Keratinocyte (primary cell): ENCODE data around the gene RALGAPA2. TPM values are rescaled to one million over a fixed set of nuclear protein-coding genes. Genes with fewer than 3 reads are reported as not detected.

Experiments used
- DNase-seq: peaks from one replicate; pipeline ENCODE4 v3.0.0-alpha.2; 2011; ENCODE audit warnings: low read depth, missing footprints, low spot score
- FAIRE-seq: peaks from 2 replicates; lab custom pipeline; 2011; peaks lifted over from hg19 to GRCh38; lab: Jason Lieb, UNC
- H2AFZ ChIP-seq: 2 replicates; pipeline ENCODE4 v1.6.0; 2012; ENCODE audit warnings: low read length, control low read depth, inconsistent platforms; ENCODE audit not compliant: control insufficient read depth
- H3K27ac ChIP-seq: 2 replicates; pipeline ENCODE4 v1.5.1; 2011; ENCODE audit warnings: low read length; ENCODE audit not compliant: control insufficient read depth, insufficient read depth
- H3K27me3 ChIP-seq: 3 replicates; pipeline ENCODE4 v1.6.0; 2011; ENCODE audit warnings: low read length; ENCODE audit not compliant: control insufficient read depth, insufficient read depth; ENCODE audit errors: extremely low read depth
- H3K36me3 ChIP-seq, 2 experiments: 2 replicates in 1 of 2; 3 replicates in 1 of 2; pipeline ENCODE4 v1.5.1; 2011; ENCODE audit warnings: low read length in 2 of 2, mild to moderate bottlenecking in 1 of 2; ENCODE audit not compliant: control insufficient read depth in 2 of 2, insufficient read depth in 2 of 2; ENCODE audit errors: extremely low read depth in 1 of 2
- H3K4me1 ChIP-seq: 3 replicates; pipeline ENCODE4 v1.5.1; 2011; ENCODE audit warnings: low read length; ENCODE audit not compliant: control insufficient read depth, insufficient read depth; ENCODE audit errors: extremely low read depth
- H3K4me2 ChIP-seq: 3 replicates; pipeline ENCODE4 v1.6.0; 2011; ENCODE audit warnings: low read depth, low read length; ENCODE audit not compliant: control insufficient read depth, insufficient read depth; ENCODE audit errors: extremely low read depth
- H3K4me3 ChIP-seq, 3 experiments: fragments of 200-600 bp in 1 of 3; sonication (generic) in 1 of 3; 2 replicates in 2 of 3; 3 replicates in 1 of 3; pipeline ENCODE4 v1.5.1; 2011 to 2016; ENCODE audit warnings: low read length in 3 of 3, mild to moderate bottlenecking in 3 of 3, control low read depth in 2 of 3, inconsistent platforms in 1 of 3, low read depth in 1 of 3, mixed read lengths in 1 of 3, mixed run types in 1 of 3, moderate library complexity in 1 of 3; ENCODE audit not compliant: control insufficient read depth in 2 of 3, insufficient read depth in 2 of 3; ENCODE audit errors: extremely low read depth in 1 of 3
- H3K79me2 ChIP-seq: 2 replicates; pipeline ENCODE4 v1.6.0; 2012; ENCODE audit warnings: low read length; ENCODE audit not compliant: control insufficient read depth, insufficient read depth
- H3K9ac ChIP-seq: 3 replicates; pipeline ENCODE4 v1.6.0; 2011; ENCODE audit warnings: low read length; ENCODE audit not compliant: control insufficient read depth, insufficient read depth; ENCODE audit errors: extremely low read depth
- H3K9me1 ChIP-seq: 3 replicates; pipeline ENCODE4 v1.6.0; 2011; ENCODE audit warnings: low read length; ENCODE audit not compliant: control insufficient read depth, insufficient read depth; ENCODE audit errors: extremely low read depth
- H3K9me3 ChIP-seq: 2 replicates; pipeline ENCODE4 v1.5.1; 2012; ENCODE audit warnings: low read depth, low read length; ENCODE audit not compliant: control insufficient read depth
- H4K20me1 ChIP-seq: 3 replicates; pipeline ENCODE4 v1.6.0; 2011; ENCODE audit warnings: low read length; ENCODE audit not compliant: control insufficient read depth, insufficient read depth; ENCODE audit errors: extremely low read depth
- EZH2 ChIP-seq: IDR thresholded peaks from one replicate; pipeline ENCODE4 v1.6.1; 2012; ENCODE audit warnings: inconsistent platforms, mild to moderate bottlenecking, low read length, moderate library complexity
- dilution Hi-C: fragments of 300-500 bp; cut with MboI; formaldehyde crosslinking; loops from one replicate; pipeline ENCODE4 v1.7.0; 2020; ENCODE audit warnings: low sequenced_read_pairs; ENCODE audit not compliant: extremely low pct_ligation_motif_present
- polyA plus RNA-seq, 5 experiments: library from polyadenylated mRNA; depleted of rRNA in 3 of 5; stranded (reverse) in 3 of 5; stranded (forward) in 1 of 5; unstranded in 1 of 5; fragments of >200 nt; gene quantifications; 1 replicate in 1 of 5; 2 replicates in 3 of 5; 3 replicates in 1 of 5; pipeline versions ENCODE4 v1.2.1 to v1.2.3, GENCODE V29; 2011 to 2012; ENCODE audit warnings: missing spikeins in 2 of 5, low read depth in 1 of 5, low replicate concordance in 1 of 5
- TF ChIP-seq, protein P1 (sequence below), 3 experiments: IDR thresholded peaks in 1 of 3; conservative IDR thresholded peaks in 1 of 3; optimal IDR thresholded peaks in 1 of 3; 2 replicates in 2 of 3; 3 replicates in 1 of 3; pipeline versions ENCODE3 to v1.5.1; 2011; ENCODE audit warnings: low read length in 3 of 3, mild to moderate bottlenecking in 3 of 3, moderate library complexity in 2 of 3, control low read depth in 1 of 3, inconsistent platforms in 1 of 3; ENCODE audit not compliant: insufficient read depth in 2 of 3; ENCODE audit errors: extremely low read depth in 1 of 3

Gene RALGAPA2
- polyA plus RNA-seq, 1 donor (not counting 4 experiments of a cell fraction or from before 2014, with no cell fraction given) = 3.2 TPM

DNA sequence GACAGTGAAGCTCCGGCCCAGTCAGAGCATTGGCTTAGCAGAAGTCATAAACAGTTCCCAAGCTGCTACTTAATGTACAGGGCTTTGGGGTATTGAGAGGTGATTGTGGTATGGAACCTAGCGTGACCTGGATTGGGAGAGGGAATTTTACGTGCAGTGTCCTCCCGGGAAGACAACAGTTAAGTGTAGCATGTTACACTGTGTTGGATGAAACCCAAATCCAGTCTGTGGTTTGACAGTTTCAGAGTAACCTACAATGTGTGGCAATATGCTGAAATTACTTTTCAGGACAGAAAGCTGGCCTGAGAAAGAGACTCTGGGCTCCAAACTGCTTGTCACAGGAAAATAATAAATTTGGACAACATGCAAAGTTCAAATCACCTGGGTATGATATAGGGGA, 28.1 kb upstream of the RALGAPA2 start:
- dilution Hi-C loops = no loop called here
- no peaks in the 10 kb centered on the region for H3K79me2 ChIP-seq
- peaks cover 3% of the 10 kb centered on the region for H3K27me3 ChIP-seq
- no peak overlapping the region for H3K9ac ChIP-seq
- H4K20me1 ChIP-seq = no peaks in the 10 kb centered on the region
- H3K9me3 ChIP-seq = no peaks in the 10 kb centered on the region
- H3K27ac ChIP-seq = no peak overlapping the region
- H3K4me2 ChIP-seq = no peak overlapping the region
- H3K9me1 ChIP-seq = no peaks in the 10 kb centered on the region
- no peak overlapping the region for H3K4me3 ChIP-seq
- DNase-seq (no peak), FAIRE-seq (no peak)
- no peaks in the 10 kb centered on the region for H3K4me1 ChIP-seq
- no peaks in the 10 kb centered on the region for H3K36me3 ChIP-seq
- TF ChIP-seq, protein P1, sequence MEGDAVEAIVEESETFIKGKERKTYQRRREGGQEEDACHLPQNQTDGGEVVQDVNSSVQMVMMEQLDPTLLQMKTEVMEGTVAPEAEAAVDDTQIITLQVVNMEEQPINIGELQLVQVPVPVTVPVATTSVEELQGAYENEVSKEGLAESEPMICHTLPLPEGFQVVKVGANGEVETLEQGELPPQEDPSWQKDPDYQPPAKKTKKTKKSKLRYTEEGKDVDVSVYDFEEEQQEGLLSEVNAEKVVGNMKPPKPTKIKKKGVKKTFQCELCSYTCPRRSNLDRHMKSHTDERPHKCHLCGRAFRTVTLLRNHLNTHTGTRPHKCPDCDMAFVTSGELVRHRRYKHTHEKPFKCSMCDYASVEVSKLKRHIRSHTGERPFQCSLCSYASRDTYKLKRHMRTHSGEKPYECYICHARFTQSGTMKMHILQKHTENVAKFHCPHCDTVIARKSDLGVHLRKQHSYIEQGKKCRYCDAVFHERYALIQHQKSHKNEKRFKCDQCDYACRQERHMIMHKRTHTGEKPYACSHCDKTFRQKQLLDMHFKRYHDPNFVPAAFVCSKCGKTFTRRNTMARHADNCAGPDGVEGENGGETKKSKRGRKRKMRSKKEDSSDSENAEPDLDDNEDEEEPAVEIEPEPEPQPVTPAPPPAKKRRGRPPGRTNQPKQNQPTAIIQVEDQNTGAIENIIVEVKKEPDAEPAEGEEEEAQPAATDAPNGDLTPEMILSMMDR (optimal IDR thresholded peaks at IDR 0.05 in 1 of 3, IDR thresholded peaks at IDR 0.05 in 1 of 3, conservative IDR thresholded peaks at IDR 0.05 in 1 of 3; ENCODE audit: extremely low read depth in 1 of 3, insufficient read depth in 2 of 3, low read length in 3 of 3) = no peak
- TF ChIP-seq EZH2 = no peak
- H2AFZ ChIP-seq = no peak overlapping the region

DNA sequence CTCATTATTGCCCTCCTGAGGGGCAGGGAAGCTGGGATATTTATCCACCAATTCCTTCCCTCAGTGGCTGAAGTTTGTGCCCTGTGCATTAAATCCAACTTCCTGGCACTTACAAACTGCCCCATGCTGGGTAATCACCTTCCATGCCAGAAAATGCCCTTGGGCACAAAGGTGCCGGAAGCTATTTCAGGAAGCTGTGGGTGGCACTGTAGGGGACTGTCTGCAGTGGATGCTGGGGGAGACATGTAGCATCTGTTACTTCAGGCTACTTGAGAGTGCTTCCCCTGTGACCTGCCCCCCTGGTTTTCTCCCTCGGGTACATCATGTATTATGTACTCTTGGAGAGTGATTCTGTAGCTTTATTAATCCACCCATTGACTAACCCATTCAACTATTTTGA, 24.7 kb upstream of the RALGAPA2 start:
- no peak overlapping the region for H3K27ac ChIP-seq
- H3K4me3 ChIP-seq = no peak overlapping the region
- H3K9ac ChIP-seq = no peak overlapping the region
- no peaks in the 10 kb centered on the region for H3K36me3 ChIP-seq
- no peaks in the 10 kb centered on the region for H3K9me3 ChIP-seq
- no peak for FAIRE-seq
- no peak overlapping the region for H3K4me2 ChIP-seq
- H3K4me1 ChIP-seq = no peaks in the 10 kb centered on the region
- dilution Hi-C loops = no loop called here
- TF ChIP-seq, protein P1 (optimal IDR thresholded peaks at IDR 0.05 in 1 of 3, IDR thresholded peaks at IDR 0.05 in 1 of 3, conservative IDR thresholded peaks at IDR 0.05 in 1 of 3; ENCODE audit: extremely low read depth in 1 of 3, insufficient read depth in 2 of 3, low read length in 3 of 3) = no peak
- TF ChIP-seq EZH2 = no peak
- H3K79me2 ChIP-seq = no peaks in the 10 kb centered on the region
- DNase-seq = no peak
- H4K20me1 ChIP-seq = no peaks in the 10 kb centered on the region
- no peaks in the 10 kb centered on the region for H3K9me1 ChIP-seq
- H2AFZ ChIP-seq = no peak overlapping the region
- H3K27me3 ChIP-seq = no peaks in the 10 kb centered on the region
